Measurements from ENCODE around the gene MICU1. TPM values are rescaled to one million over a fixed set of nuclear protein-coding genes. Genes with fewer than 3 reads are reported as not detected.

The MICU1 gene
- total RNA-seq, 1 experiment from 2014 or later = 46.9 TPM

DNA sequence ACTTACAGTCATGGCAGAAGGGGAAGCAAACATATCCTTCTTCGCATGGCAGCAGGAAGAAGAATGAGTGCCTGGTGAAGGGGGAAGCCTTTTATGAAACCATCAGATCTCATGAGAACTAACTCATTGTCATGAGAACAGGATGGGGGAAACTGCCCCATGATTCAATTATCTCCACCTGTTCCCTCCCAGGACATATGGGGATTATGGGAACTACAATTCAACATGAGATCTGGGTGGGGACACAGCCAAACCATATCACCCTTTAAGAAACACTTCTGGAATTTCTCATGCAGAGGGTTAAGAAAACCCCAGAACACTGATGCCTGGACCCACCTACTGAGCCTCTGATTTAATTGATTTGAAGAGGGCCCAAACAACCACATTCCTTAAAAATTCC, 207.9 kb downstream of the MICU1 start:
- TF ChIP-seq POLR2AphosphoS5 (IDR thresholded peaks at IDR 0.05; ENCODE audit: low read depth, low read length) (no peak), TCF7L2 (IDR thresholded peaks at IDR 0.05; ENCODE audit: low read depth, low read length) (no peak), SIN3A (IDR thresholded peaks at IDR 0.05; ENCODE audit: borderline replicate concordance, insufficient read depth, low read depth, low read length) (no peak)
- TF ChIP-seq, protein P1, sequence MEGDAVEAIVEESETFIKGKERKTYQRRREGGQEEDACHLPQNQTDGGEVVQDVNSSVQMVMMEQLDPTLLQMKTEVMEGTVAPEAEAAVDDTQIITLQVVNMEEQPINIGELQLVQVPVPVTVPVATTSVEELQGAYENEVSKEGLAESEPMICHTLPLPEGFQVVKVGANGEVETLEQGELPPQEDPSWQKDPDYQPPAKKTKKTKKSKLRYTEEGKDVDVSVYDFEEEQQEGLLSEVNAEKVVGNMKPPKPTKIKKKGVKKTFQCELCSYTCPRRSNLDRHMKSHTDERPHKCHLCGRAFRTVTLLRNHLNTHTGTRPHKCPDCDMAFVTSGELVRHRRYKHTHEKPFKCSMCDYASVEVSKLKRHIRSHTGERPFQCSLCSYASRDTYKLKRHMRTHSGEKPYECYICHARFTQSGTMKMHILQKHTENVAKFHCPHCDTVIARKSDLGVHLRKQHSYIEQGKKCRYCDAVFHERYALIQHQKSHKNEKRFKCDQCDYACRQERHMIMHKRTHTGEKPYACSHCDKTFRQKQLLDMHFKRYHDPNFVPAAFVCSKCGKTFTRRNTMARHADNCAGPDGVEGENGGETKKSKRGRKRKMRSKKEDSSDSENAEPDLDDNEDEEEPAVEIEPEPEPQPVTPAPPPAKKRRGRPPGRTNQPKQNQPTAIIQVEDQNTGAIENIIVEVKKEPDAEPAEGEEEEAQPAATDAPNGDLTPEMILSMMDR (IDR thresholded peaks at IDR 0.05) = no peak
- TF ChIP-seq, protein P2, sequence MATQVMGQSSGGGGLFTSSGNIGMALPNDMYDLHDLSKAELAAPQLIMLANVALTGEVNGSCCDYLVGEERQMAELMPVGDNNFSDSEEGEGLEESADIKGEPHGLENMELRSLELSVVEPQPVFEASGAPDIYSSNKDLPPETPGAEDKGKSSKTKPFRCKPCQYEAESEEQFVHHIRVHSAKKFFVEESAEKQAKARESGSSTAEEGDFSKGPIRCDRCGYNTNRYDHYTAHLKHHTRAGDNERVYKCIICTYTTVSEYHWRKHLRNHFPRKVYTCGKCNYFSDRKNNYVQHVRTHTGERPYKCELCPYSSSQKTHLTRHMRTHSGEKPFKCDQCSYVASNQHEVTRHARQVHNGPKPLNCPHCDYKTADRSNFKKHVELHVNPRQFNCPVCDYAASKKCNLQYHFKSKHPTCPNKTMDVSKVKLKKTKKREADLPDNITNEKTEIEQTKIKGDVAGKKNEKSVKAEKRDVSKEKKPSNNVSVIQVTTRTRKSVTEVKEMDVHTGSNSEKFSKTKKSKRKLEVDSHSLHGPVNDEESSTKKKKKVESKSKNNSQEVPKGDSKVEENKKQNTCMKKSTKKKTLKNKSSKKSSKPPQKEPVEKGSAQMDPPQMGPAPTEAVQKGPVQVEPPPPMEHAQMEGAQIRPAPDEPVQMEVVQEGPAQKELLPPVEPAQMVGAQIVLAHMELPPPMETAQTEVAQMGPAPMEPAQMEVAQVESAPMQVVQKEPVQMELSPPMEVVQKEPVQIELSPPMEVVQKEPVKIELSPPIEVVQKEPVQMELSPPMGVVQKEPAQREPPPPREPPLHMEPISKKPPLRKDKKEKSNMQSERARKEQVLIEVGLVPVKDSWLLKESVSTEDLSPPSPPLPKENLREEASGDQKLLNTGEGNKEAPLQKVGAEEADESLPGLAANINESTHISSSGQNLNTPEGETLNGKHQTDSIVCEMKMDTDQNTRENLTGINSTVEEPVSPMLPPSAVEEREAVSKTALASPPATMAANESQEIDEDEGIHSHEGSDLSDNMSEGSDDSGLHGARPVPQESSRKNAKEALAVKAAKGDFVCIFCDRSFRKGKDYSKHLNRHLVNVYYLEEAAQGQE (IDR thresholded peaks at IDR 0.05; ENCODE audit: insufficient read depth in 1 of 2, low read depth in 2 of 2, low read length in 1 of 2) = no peak
- Histone ChIP-seq H3K9me3 (ENCODE audit: control insufficient read depth, insufficient read depth, low read depth, low read length) (no peaks in the 10 kb centered on the region), H3K4me1 (ENCODE audit: control insufficient read depth, insufficient read depth, low read length) (no peaks in the 10 kb centered on the region), H3K36me3 (ENCODE audit: control insufficient read depth, insufficient read depth, low read length) (no peaks in the 10 kb centered on the region), H3K4me3 (ENCODE audit: low read depth in 2 of 2, low read length in 2 of 2) (no peak overlapping the region), H3K27me3 (ENCODE audit: control insufficient read depth, insufficient read depth, low read length) (no peaks in the 10 kb centered on the region), H3K27ac (ENCODE audit: low read length) (no peak overlapping the region)
- intact Hi-C loops (cut with micrococcal nuclease; ENCODE audit: unreplicated experiment) = no loop called here
- ChIA-PET POLR2A (no interaction called here), CTCF (no interaction called here)
- no peak for ATAC-seq
- no peak for DNase-seq (ENCODE audit: low read depth, low spot score)
- in situ Hi-C loops (cut with HindIII; ENCODE audit: low pct_unique_long_range_greater_than_20kb, low sequenced_read_pairs) = no loop called here
- no TSS peak for BruUV-seq (replicated peaks)

DNA sequence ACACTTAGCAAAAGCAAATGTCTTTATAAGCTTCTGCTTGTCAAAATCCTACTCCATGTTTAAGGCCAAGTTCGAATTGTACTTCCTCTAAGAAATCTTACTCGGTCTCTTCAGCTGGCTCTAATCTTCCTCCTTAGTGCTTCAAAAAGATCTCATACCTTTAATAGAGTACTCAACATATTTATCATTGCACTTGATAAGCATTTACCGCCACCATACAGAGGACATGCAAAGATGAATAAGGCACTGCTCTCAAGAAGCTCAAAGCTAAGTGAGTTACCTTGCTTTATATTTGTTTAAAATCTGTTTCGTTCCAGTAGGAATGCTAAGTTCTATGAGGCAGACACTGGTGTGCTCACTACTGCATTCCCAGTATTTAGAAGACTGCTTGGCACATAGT, 209.2 kb downstream of the MICU1 start:
- intact Hi-C loops (cut with micrococcal nuclease; ENCODE audit: unreplicated experiment) (no loop called here), in situ Hi-C loops (cut with HindIII; ENCODE audit: low pct_unique_long_range_greater_than_20kb, low sequenced_read_pairs) (no loop called here)
- no peaks in the 10 kb centered on the region for H3K4me1 ChIP-seq (ENCODE audit: control insufficient read depth, insufficient read depth, low read length)
- no peaks in the 10 kb centered on the region for H3K27me3 ChIP-seq (ENCODE audit: control insufficient read depth, insufficient read depth, low read length)
- no peak overlapping the region for H3K27ac ChIP-seq (ENCODE audit: low read length)
- H3K36me3 ChIP-seq (ENCODE audit: control insufficient read depth, insufficient read depth, low read length) = no peaks in the 10 kb centered on the region
- no peak overlapping the region for H3K4me3 ChIP-seq (ENCODE audit: low read depth in 2 of 2, low read length in 2 of 2)
- BruUV-seq (replicated peaks) = no TSS peak
- no peak for ATAC-seq
- POLR2A ChIA-PET = no interaction called here
- TF ChIP-seq SIN3A (IDR thresholded peaks at IDR 0.05; ENCODE audit: borderline replicate concordance, insufficient read depth, low read depth, low read length) (no peak), POLR2AphosphoS5 (IDR thresholded peaks at IDR 0.05; ENCODE audit: low read depth, low read length) (no peak), TCF7L2 (IDR thresholded peaks at IDR 0.05; ENCODE audit: low read depth, low read length) (no peak)
- TF ChIP-seq, protein P1 (IDR thresholded peaks at IDR 0.05) = no peak
- TF ChIP-seq, protein P2 (IDR thresholded peaks at IDR 0.05; ENCODE audit: insufficient read depth in 1 of 2, low read depth in 2 of 2, low read length in 1 of 2) = no peak
- no peaks in the 10 kb centered on the region for H3K9me3 ChIP-seq (ENCODE audit: control insufficient read depth, insufficient read depth, low read depth, low read length)
- CTCF ChIA-PET = no interaction called here
- no peak for DNase-seq (ENCODE audit: low read depth, low spot score)
